Muscle of leg (tissue), 11 donors: ENCODE data around the gene ELP1. TPM values are rescaled to one million over a fixed set of nuclear protein-coding genes. Genes with fewer than 3 reads are reported as not detected.
"Not testable (repeated sequence)": the region's sequence is repeated elsewhere in the genome, so short reads cannot be mapped to it uniquely, and the experiment has no call there.

Experiments used
- DNase-seq: peaks from one replicate; pipeline ENCODE4 v3.0.0; 2013
- H3K27ac ChIP-seq: one replicate; pipeline ENCODE4 v1.5.1; 2013; ENCODE audit warnings: mild to moderate bottlenecking, low read length, control low read depth
- H3K27me3 ChIP-seq: one replicate; pipeline ENCODE4 v1.6.1; 2013; ENCODE audit warnings: low read length; ENCODE audit not compliant: control insufficient read depth, insufficient read depth
- H3K36me3 ChIP-seq: one replicate; pipeline ENCODE4 v1.6.1; 2013; ENCODE audit warnings: low read length; ENCODE audit not compliant: control insufficient read depth, insufficient read depth
- H3K4me1 ChIP-seq: one replicate; pipeline ENCODE4 v1.6.1; 2013; ENCODE audit warnings: low read length; ENCODE audit not compliant: control insufficient read depth, insufficient read depth
- H3K4me3 ChIP-seq: one replicate; pipeline ENCODE4 v1.5.1; 2013; ENCODE audit warnings: low read length, control low read depth
- H3K9me3 ChIP-seq: replicated peaks from 2 replicates; pipeline ENCODE4 v1.6.1; 2013; ENCODE audit warnings: low read depth, low read length; ENCODE audit not compliant: control insufficient read depth
- WGBS: methylation state at CpG from one replicate; pipeline ENCODE4 v1.1.5; 2013; ENCODE audit warnings: missing lambda C conversion rate; ENCODE audit not compliant: insufficient coverage; 5-methylcytosine and 5-hydroxymethylcytosine counted together
- polyA plus RNA-seq, 8 donors: library from polyadenylated mRNA; unstranded; fragments of 120-200 nt; gene quantifications; one replicate each; pipeline versions ENCODE4 v1.2.1 to v1.2.3, GENCODE V29; 2013; ENCODE audit warnings: inconsistent platforms in 1 of 8, low replicate concordance in 1 of 8; ENCODE audit not compliant: insufficient read length in 8 of 8, insufficient read depth in 1 of 8
- total RNA-seq: library from RNA; stranded (reverse); fragments of 120-200 nt; gene quantifications from one replicate; pipeline ENCODE4 v1.2.4, GENCODE V29; 2013

Gene ELP1
- total and polyA plus RNA-seq, 9 donors, result 24.1 to 36.0 (median 28.5) TPM

GRCh38 chr9:108933231-108933717, 650 bp downstream of the ELP1 start:
- Histone ChIP-seq H3K9me3 (no peaks in the 10 kb centered on the region), H3K36me3 (peaks cover 8% of the 10 kb centered on the region), H3K27ac (peak overlapping the region; percentile 88), H3K27me3 (peaks cover 3% of the 10 kb centered on the region), H3K4me3 (peak overlapping the region; percentile 97), H3K4me1 (peaks cover 13% of the 10 kb centered on the region)
- under 1% methylated on average over 24 of the region's 25 CpGs for whole genome bisulfite sequencing
- peak; percentile 25 for DNase-seq

DNA sequence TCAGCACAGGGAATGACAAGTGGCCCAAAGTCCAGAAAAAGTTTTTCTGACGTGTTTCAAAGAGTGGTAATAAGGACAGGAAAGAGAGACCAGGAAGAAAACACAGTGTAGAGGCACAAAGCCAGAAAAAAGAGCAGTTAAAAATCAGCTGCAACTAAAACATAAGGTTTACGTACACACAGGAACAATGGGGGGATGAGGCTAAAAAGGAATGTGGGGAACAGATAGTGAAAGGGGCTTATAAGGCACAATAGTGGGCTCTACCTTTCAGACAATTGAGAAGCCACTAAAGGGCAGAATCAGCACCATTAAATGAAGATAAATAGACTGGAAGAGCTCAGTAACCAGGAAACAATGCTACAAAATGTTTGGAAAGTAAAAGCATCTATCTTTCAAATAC, 5.5 kb downstream of the ELP1 start:
- no peak overlapping the region for H3K27ac ChIP-seq
- H3K4me1 ChIP-seq, result peaks cover 9% of the 10 kb centered on the region
- no peaks in the 10 kb centered on the region for H3K9me3 ChIP-seq
- 71% methylated on average over 1 of the region's 2 CpGs for WGBS
- DNase-seq, result no peak
- H3K27me3 ChIP-seq, result no peaks in the 10 kb centered on the region
- H3K4me3 ChIP-seq, result no peak overlapping the region
- H3K36me3 ChIP-seq, result peaks cover 42% of the 10 kb centered on the region

GRCh38 chr9:108924466-108924865, 9.5 kb downstream of the ELP1 start:
- Histone ChIP-seq H3K36me3 (peaks cover 60% of the 10 kb centered on the region), H3K27ac (no peak overlapping the region), H3K9me3 (no peaks in the 10 kb centered on the region), H3K4me1 (no peaks in the 10 kb centered on the region), H3K4me3 (no peak overlapping the region), H3K27me3 (no peaks in the 10 kb centered on the region)
- DNase-seq, result no peak

GRCh38 chr9:108921200-108921599, 12.7 kb downstream of the ELP1 start:
- H3K4me1 ChIP-seq, result no peaks in the 10 kb centered on the region
- H3K27ac ChIP-seq, result no peak overlapping the region
- no peaks in the 10 kb centered on the region for H3K9me3 ChIP-seq
- H3K4me3 ChIP-seq, result no peak overlapping the region
- WGBS, result no CpG with 5 or more reads among the region's 1 CpG
- H3K27me3 ChIP-seq, result no peaks in the 10 kb centered on the region
- no peak for DNase-seq
- peaks cover 63% of the 10 kb centered on the region for H3K36me3 ChIP-seq

GRCh38 chr9:108920401-108920800, 13.5 kb downstream of the ELP1 start:
- H3K27me3 ChIP-seq, H3K27ac ChIP-seq, H3K4me3 ChIP-seq, H3K9me3 ChIP-seq, DNase-seq, H3K4me1 ChIP-seq: not testable (repeated sequence)
- H3K36me3 ChIP-seq, result peaks cover 60% of the 10 kb centered on the region
- no CpG with 5 or more reads among the region's 1 CpG for WGBS

DNA sequence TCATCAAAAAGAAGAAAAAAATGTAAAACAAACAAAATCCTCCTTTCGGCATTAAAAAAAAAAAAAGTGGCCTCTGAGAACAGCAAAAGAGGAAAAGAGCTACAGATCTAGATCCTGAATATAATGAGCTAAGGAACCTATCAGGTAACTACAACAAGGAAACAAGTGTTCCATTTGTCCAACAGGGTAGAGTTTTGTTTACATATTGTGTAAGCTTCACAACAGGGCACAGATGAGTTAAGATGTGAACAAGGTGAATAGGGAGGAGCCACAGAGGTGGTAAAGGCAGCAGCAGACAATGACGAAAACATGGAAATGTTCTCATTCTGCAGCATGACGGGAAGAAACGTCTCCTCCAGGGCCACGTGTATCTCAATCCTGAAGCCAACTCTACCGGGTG, 14.4 kb downstream of the ELP1 start:
- no peaks in the 10 kb centered on the region for H3K9me3 ChIP-seq
- DNase-seq, result no peak
- no peak overlapping the region for H3K4me3 ChIP-seq
- peaks cover 58% of the 10 kb centered on the region for H3K36me3 ChIP-seq
- no peaks in the 10 kb centered on the region for H3K27me3 ChIP-seq
- H3K4me1 ChIP-seq, result no peaks in the 10 kb centered on the region
- H3K27ac ChIP-seq, result no peak overlapping the region
- WGBS, result 100% methylated on average over 1 of the region's 6 CpGs

DNA sequence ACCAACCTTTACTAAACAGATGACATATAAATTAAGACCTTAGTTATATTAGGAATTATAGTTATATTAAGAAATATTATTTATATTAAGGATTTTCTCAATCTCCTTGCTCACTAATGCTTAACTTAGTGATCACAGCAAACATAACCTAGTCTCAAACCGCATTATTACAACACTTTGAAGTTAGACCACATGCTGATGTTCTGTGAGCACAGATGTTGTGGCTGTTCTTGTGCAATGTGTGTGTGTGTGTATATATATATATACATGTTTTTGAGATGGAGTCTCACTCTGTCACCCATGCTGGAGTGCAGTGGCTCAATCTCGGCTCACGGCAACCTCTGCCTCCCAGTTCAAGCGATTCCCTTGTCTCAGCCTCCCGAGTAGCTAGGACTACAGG, 20.5 kb downstream of the ELP1 start:
- 100% methylated on average over 4 of the region's 5 CpGs for WGBS
- H3K36me3 ChIP-seq, result peaks cover 56% of the 10 kb centered on the region
- H3K4me3 ChIP-seq, result no peak overlapping the region
- no peaks in the 10 kb centered on the region for H3K9me3 ChIP-seq
- H3K27me3 ChIP-seq, result no peaks in the 10 kb centered on the region
- no peak overlapping the region for H3K27ac ChIP-seq
- no peak for DNase-seq
- no peaks in the 10 kb centered on the region for H3K4me1 ChIP-seq

- H3K4me1 ChIP-seq, result no peaks in the 10 kb centered on the region
- peaks cover 59% of the 10 kb centered on the region for H3K36me3 ChIP-seq
- H3K4me3 ChIP-seq, result no peak overlapping the region
- H3K9me3 ChIP-seq, result no peaks in the 10 kb centered on the region
- H3K27me3 ChIP-seq, result no peaks in the 10 kb centered on the region
- no peak for DNase-seq
- no peak overlapping the region for H3K27ac ChIP-seq
- WGBS, result no CpG with 5 or more reads among the region's 1 CpG
These were observed 22.1 kb downstream of the ELP1 start for GRCh38 chr9:108911820-108912219.

GRCh38 chr9:108910914-108911313, 23.0 kb downstream of the ELP1 start:
- DNase-seq, result no peak
- Histone ChIP-seq H3K9me3 (no peaks in the 10 kb centered on the region), H3K27ac (no peak overlapping the region), H3K4me1 (no peaks in the 10 kb centered on the region), H3K36me3 (peaks cover 62% of the 10 kb centered on the region), H3K4me3 (no peak overlapping the region), H3K27me3 (no peaks in the 10 kb centered on the region)
- WGBS, result 83% methylated on average over 1 of the region's 2 CpGs

GRCh38 chr9:108910402-108910801, 23.5 kb downstream of the ELP1 start:
- Histone ChIP-seq H3K27me3 (no peaks in the 10 kb centered on the region), H3K4me3 (no peak overlapping the region), H3K27ac (no peak overlapping the region), H3K9me3 (no peaks in the 10 kb centered on the region), H3K4me1 (no peaks in the 10 kb centered on the region), H3K36me3 (peaks cover 60% of the 10 kb centered on the region)
- no peak for DNase-seq

DNA sequence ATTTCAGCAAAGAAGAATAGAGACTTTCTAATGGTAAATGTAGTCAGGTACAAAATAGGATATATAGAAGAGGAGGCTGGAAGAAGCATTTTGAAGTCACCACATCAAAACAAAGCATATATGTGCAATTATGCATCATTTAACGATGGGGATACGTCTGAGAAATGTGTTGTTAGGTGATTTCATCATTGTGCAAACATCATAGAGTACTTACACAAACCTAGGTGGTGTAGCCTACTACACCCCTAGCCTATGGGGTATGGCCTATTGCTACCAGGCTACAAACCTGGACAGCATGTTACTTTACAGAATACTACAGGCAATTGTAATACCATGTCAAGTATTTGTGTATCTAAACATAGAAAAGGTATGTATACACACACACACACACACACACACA, 28.4 kb downstream of the ELP1 start:
- no peaks in the 10 kb centered on the region for H3K27me3 ChIP-seq
- H3K4me3 ChIP-seq, result no peak overlapping the region
- no CpG with 5 or more reads among the region's 2 CpGs for WGBS
- H3K9me3 ChIP-seq, result no peaks in the 10 kb centered on the region
- peaks cover 43% of the 10 kb centered on the region for H3K36me3 ChIP-seq
- H3K27ac ChIP-seq, result no peak overlapping the region
- no peaks in the 10 kb centered on the region for H3K4me1 ChIP-seq
- no peak for DNase-seq
